ENCODE measurements around the gene SHC4. TPM values are rescaled to one million over a fixed set of nuclear protein-coding genes. Genes with fewer than 3 reads are reported as not detected.

SHC4 gene
- total RNA-seq, 1 donor from 2014 or later: 4.5 TPM

DNA sequence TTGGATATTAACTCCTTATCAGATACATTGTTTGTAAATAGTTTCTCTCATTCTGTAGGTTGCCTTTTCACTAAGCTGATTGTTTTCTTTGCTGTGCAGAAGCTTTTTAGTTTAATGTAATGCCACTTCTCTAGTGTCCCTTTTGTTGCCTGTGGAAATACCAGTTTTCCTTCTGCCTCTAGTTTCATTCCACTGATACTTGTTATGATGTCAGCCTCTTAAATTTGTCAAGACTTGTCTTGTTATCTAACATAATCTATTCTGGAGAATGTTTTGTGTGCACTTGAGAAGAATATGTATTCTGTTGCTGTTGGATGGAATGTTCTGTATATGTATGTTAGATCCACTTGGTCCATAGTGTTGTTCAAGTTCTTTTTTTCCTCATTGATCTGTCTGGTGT is 134.8 kb downstream of the SHC4 start:
- Mint-ChIP-seq H3K36me3 (no peaks in the 10 kb centered on the region), H3K9me3 (peaks cover 6% of the 10 kb centered on the region), H3K27me3 (no peaks in the 10 kb centered on the region), H3K4me1 (ENCODE audit: unreplicated experiment) (no peaks in the 10 kb centered on the region), H3K27ac (peak overlapping the region; percentile 79), H3K4me3 (peak overlapping the region; percentile 18)
- no peak for DNase-seq (ENCODE audit: extremely low spot score, unreplicated experiment)
- TF ChIP-seq, protein P1, sequence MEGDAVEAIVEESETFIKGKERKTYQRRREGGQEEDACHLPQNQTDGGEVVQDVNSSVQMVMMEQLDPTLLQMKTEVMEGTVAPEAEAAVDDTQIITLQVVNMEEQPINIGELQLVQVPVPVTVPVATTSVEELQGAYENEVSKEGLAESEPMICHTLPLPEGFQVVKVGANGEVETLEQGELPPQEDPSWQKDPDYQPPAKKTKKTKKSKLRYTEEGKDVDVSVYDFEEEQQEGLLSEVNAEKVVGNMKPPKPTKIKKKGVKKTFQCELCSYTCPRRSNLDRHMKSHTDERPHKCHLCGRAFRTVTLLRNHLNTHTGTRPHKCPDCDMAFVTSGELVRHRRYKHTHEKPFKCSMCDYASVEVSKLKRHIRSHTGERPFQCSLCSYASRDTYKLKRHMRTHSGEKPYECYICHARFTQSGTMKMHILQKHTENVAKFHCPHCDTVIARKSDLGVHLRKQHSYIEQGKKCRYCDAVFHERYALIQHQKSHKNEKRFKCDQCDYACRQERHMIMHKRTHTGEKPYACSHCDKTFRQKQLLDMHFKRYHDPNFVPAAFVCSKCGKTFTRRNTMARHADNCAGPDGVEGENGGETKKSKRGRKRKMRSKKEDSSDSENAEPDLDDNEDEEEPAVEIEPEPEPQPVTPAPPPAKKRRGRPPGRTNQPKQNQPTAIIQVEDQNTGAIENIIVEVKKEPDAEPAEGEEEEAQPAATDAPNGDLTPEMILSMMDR (conservative IDR thresholded peaks at IDR 0.05): no peak

DNA sequence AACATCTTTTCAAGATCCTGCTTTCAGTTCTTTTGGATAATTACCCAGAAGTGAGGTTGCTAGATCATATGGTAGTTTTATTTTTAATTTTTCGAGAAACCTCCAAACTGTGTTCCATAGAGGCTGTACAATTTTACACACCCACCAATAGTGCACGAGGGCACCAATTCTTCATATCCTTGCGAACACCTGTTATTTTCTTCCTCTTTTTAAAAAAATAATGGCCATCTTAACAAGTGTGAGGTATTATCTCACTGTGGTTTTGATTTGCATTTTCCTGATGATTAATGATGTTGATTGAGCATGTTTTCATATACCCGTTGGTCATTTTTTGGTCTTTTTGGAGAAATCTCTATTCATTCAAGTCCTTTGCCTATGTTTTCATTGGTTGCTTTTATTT is 135.2 kb downstream of the SHC4 start:
- TF ChIP-seq, protein P1 (conservative IDR thresholded peaks at IDR 0.05): no peak

DNA sequence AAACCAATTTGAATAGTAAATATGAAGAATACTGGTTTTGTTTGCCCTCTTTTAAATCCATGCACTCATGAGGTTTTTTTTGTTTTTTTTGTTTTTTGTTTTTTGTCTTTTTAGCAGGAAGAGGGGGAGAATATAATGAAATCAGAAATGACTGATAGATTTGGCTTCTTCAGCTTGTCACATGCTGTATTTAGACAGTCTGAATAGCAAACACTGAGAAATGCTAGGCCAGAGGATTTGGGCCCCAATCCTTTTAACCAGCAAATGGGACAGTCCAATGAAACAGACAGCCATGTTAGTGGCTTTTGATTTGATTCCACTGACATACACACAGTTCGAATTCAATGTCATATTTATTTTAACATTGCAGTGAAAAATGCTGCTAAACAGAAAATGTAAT is 138.6 kb downstream of the SHC4 start:
- no peak for DNase-seq (ENCODE audit: extremely low spot score, unreplicated experiment)
- TF ChIP-seq, protein P1 (conservative IDR thresholded peaks at IDR 0.05): no peak
- Mint-ChIP-seq H3K4me3 (no peak overlapping the region), H3K4me1 (ENCODE audit: unreplicated experiment) (no peaks in the 10 kb centered on the region), H3K27me3 (no peaks in the 10 kb centered on the region), H3K27ac (no peak overlapping the region), H3K9me3 (no peaks in the 10 kb centered on the region), H3K36me3 (no peaks in the 10 kb centered on the region)

More for the DNA sequence above, 135.2 kb downstream of the SHC4 start:
- no peaks in the 10 kb centered on the region for H3K4me1 Mint-ChIP-seq (ENCODE audit: unreplicated experiment)
- no peaks in the 10 kb centered on the region for H3K27me3 Mint-ChIP-seq
- H3K9me3 Mint-ChIP-seq: peaks cover 6% of the 10 kb centered on the region
- H3K36me3 Mint-ChIP-seq: no peaks in the 10 kb centered on the region
- peak overlapping the region; percentile 18 for H3K4me3 Mint-ChIP-seq
- peak overlapping the region; percentile 79 for H3K27ac Mint-ChIP-seq
- no peak for DNase-seq (ENCODE audit: extremely low spot score, unreplicated experiment)

DNA sequence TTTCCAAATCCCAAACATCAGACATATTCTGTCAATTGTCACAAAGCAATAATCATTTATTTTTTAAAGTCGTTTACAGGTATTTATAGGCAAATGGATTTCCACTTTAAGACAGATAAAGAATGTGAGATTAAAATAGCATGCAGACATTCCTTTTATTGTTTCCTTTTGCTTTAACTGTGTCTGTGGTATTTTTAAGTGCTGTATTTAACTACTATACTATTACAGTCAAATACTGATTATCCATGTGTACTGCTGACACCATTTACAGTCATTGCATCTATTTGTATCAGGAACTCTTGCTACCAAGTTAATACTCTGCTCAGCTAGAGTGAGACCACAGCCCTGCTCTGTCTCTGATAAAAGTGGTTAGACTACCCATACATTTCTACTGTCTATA is 140.0 kb downstream of the SHC4 start:
- H3K4me3 Mint-ChIP-seq: no peak overlapping the region
- no peaks in the 10 kb centered on the region for H3K4me1 Mint-ChIP-seq (ENCODE audit: unreplicated experiment)
- TF ChIP-seq, protein P1 (conservative IDR thresholded peaks at IDR 0.05): no peak
- H3K9me3 Mint-ChIP-seq: no peaks in the 10 kb centered on the region
- DNase-seq (ENCODE audit: extremely low spot score, unreplicated experiment): no peak
- no peaks in the 10 kb centered on the region for H3K27me3 Mint-ChIP-seq
- no peaks in the 10 kb centered on the region for H3K36me3 Mint-ChIP-seq
- H3K27ac Mint-ChIP-seq: no peak overlapping the region

DNA sequence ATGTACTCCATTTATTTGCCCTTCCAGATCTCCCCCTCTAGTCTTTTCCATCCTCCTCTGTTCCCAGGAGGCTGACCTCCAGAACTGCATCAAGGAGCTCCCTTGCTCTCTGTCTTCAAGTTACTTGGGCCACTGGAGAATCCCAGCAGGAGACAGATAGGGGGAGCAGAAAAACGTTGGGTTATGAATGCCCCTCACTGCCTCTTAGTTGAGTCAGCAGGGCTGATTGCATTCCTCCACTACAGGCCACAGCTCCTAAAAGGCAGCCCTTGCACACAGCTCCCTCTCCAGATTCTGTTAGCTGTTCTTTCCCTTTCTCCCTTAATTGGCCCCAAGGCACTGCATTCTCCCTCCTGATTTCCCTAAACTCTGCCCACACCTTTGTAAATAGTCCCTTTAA is 140.5 kb downstream of the SHC4 start:
- H3K27ac Mint-ChIP-seq: no peak overlapping the region
- TF ChIP-seq, protein P1 (conservative IDR thresholded peaks at IDR 0.05): no peak
- DNase-seq (ENCODE audit: extremely low spot score, unreplicated experiment): no peak
- no peaks in the 10 kb centered on the region for H3K4me1 Mint-ChIP-seq (ENCODE audit: unreplicated experiment)
- H3K4me3 Mint-ChIP-seq: no peak overlapping the region
- H3K9me3 Mint-ChIP-seq: no peaks in the 10 kb centered on the region
- no peaks in the 10 kb centered on the region for H3K36me3 Mint-ChIP-seq
- no peaks in the 10 kb centered on the region for H3K27me3 Mint-ChIP-seq

DNA sequence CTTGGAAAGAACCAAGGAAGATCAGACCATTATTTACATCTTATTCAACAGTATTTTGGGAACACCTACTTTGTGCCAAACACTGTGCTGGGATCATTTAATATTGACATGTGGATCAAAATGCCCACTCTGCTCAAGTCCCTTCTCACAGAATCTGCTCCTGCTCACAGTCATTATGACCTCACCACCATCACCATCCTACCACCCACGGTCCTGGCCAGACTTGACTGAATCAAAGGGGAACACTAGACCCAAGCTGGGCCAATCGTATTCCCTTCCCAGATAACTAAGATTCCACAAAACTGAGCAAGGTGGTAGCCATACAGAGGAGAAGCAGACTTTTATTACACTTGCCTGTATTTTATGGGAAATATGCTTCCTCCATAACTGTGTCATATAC is 149.4 kb downstream of the SHC4 start:
- Mint-ChIP-seq H3K4me1 (ENCODE audit: unreplicated experiment) (peaks cover 5% of the 10 kb centered on the region), H3K4me3 (no peak overlapping the region), H3K27me3 (no peaks in the 10 kb centered on the region), H3K9me3 (no peaks in the 10 kb centered on the region), H3K36me3 (no peaks in the 10 kb centered on the region), H3K27ac (no peak overlapping the region)
- TF ChIP-seq, protein P1 (conservative IDR thresholded peaks at IDR 0.05): no peak
- no peak for DNase-seq (ENCODE audit: extremely low spot score, unreplicated experiment)
